ENCODE data around the gene RMI2.
A peak's percentile ranks its signal among the peaks of the same experiment; 100 is the strongest.
"Not testable (repeated sequence)": the region's sequence is repeated elsewhere in the genome, so short reads cannot be mapped to it uniquely, and the experiment has no call there.

Gene RMI2

DNA sequence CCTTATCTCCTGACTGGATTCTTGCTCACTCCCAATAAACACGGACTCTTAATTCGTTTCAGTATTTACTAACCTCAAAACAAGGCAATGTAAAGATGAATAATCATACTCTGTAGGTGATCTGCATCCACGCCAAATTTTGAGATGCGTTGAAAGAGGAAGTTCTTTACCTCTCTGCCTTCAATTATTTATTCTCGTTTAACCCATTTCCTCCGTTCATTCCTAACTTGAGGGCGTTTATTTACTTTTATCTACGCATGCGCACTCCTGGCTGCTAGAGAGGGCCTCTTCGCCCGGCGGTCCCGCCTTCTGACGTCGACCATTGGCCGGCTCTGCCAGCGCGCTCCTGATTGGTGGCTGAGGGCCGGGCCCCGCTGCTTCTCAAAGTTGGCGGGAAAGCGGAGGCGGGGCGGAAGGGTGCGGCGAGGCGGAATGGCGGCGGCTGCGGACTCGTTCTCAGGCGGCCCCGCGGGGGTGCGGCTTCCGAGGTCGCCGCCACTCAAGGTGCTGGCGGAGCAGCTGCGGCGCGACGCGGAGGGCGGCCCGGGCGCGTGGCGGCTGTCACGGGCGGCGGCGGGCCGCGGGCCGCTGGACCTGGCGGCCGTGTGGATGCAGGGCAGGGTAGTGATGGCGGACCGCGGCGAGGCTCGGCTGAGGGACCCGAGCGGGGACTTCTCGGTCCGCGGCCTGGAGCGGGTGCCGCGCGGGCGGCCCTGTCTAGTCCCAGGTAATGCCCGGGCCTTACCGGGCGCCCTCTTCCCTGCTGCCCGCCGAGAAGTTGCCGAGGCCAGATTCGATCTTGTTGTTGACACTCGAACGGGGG is at the start of gene RMI2:
Gene RMI2, plus strand, starts transcription at position 420 of the 823 bp plus-strand sequence. Its CDS starts 13 bp downstream, at position 433.
- peak; percentile 99 for DNase-seq (ENCODE audit: low spot score)
- in situ Hi-C loops (cut with MboI; ENCODE audit: low pct_unique_long_range_greater_than_20kb, low sequenced_read_pairs, unreplicated experiment), result no loop called here
- TF ChIP-seq, protein P1, sequence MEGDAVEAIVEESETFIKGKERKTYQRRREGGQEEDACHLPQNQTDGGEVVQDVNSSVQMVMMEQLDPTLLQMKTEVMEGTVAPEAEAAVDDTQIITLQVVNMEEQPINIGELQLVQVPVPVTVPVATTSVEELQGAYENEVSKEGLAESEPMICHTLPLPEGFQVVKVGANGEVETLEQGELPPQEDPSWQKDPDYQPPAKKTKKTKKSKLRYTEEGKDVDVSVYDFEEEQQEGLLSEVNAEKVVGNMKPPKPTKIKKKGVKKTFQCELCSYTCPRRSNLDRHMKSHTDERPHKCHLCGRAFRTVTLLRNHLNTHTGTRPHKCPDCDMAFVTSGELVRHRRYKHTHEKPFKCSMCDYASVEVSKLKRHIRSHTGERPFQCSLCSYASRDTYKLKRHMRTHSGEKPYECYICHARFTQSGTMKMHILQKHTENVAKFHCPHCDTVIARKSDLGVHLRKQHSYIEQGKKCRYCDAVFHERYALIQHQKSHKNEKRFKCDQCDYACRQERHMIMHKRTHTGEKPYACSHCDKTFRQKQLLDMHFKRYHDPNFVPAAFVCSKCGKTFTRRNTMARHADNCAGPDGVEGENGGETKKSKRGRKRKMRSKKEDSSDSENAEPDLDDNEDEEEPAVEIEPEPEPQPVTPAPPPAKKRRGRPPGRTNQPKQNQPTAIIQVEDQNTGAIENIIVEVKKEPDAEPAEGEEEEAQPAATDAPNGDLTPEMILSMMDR (IDR thresholded peaks at IDR 0.05; ENCODE audit: extremely low read depth, insufficient read depth, missing control alignments), result no peak

DNA sequence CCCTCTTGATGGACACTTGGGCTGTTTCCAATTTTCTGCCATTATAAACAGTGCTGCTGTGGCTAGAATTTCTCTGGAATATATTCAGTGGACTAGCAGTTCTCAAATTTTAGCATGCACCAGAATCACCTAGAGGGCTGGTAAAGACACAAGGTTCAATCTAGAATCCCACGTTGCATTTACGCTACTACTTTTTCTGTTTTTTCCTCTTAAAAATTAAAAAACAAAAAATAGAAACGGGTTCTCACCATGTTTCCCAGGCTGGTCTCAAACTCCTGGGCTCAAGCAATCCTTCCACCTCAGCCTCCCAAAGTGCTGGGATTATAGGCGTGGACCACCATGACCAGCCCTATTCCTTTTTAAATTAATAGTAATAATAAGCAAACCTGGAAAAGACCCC is 49.6 kb upstream of the RMI2 start:
- TF ChIP-seq, protein P1 (IDR thresholded peaks at IDR 0.05; ENCODE audit: extremely low read depth, insufficient read depth, missing control alignments), result no peak
- in situ Hi-C loops (cut with MboI; ENCODE audit: low pct_unique_long_range_greater_than_20kb, low sequenced_read_pairs, unreplicated experiment), result no loop called here
- DNase-seq (ENCODE audit: low spot score), result no peak

DNA sequence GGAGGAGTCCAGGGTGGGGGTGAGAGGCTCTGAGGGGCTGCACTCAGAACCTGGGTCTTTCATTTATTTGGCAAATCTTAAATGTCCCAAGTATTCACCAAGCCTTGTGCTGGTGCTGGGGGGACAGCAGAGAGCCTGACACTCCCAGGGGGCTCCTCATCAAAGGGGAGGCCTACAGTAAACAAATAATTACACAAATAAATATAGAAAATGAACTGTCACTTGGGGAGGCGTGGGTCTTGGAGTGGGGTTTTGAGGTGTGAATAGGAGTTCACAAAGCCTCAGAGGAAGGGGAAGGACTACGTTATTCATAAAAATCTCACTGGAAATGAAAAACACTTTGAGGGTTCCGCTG is 48.9 kb upstream of the RMI2 start:
- TF ChIP-seq, protein P1 (IDR thresholded peaks at IDR 0.05; ENCODE audit: extremely low read depth, insufficient read depth, missing control alignments), result no peak
- in situ Hi-C loops (cut with MboI; ENCODE audit: low pct_unique_long_range_greater_than_20kb, low sequenced_read_pairs, unreplicated experiment), result no loop called here
- no peak for DNase-seq (ENCODE audit: low spot score)

DNA sequence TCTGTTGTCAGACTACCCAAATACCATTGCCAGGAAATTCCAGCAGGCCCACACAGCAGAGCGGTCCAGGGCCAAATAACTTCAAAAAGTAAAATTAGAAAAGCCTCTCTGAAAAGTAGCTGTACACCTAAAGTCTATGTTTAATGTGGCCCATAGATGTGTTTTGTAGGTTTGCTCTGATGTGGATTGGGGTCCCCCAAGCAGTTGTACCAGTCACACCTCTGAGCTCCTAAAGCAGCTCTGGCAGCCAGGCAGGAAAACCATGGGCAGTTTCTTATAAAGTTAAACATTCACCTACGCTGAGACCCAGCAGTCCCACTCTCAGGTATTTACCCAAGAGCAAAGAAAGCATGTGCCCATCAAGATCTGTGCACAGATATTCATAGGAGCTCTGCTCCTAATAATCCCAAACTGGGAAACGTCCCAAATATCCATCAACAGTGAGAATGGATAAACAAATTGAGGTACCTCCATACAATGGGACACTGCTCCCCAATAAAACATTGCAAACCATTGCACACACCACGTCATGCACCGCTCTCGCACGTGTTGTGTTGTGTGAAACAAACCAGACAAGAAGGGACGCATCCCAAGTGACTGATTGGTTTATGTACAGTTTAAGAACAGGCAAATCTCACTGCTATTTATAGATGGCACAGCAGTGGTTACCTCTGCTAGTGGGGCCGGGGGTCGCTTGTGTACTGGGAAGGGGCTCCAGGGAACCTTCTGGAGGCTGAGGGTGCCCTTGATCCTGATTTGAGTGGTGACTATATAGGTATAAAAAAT is 48.4 kb upstream of the RMI2 start:
- no peak for DNase-seq (ENCODE audit: low spot score)
- TF ChIP-seq, protein P1 (IDR thresholded peaks at IDR 0.05; ENCODE audit: extremely low read depth, insufficient read depth, missing control alignments), result no peak
- in situ Hi-C loops (cut with MboI; ENCODE audit: low pct_unique_long_range_greater_than_20kb, low sequenced_read_pairs, unreplicated experiment), result no loop called here

DNA sequence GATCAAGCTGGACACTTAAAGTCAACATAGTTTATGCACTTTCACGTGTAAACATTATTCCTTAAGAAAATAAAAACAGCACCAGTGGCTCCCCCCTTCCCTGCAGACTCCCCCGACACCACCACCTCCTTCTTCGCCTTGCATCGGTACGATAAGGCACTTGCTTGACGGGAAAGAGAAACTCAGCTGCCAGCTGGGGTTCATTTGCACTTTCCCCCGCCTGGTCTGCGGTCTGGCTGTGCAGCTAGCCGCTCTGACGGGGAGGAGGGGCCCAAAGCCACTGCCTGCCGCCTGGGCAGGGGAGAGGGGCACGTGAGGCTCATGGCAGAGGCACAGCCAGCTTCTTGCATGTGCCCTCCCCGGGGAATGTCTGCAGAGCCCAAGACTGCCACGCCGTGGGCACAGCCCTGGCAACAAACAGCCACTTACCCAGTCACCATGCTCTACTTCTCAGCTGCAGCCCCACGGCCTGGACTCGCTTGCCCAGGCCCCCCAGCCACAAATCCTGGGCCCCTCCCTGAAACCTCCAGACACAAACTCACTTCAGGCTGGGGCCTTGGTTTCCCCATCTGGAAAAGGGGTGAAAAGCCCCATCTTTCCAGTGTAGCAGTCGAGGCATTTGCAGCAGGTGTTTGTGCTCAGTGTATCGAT is 47.6 kb upstream of the RMI2 start:
- TF ChIP-seq, protein P1 (IDR thresholded peaks at IDR 0.05; ENCODE audit: extremely low read depth, insufficient read depth, missing control alignments), result peak; percentile 17
- peak; percentile 67 for DNase-seq (ENCODE audit: low spot score)
- in situ Hi-C loops (cut with MboI; ENCODE audit: low pct_unique_long_range_greater_than_20kb, low sequenced_read_pairs, unreplicated experiment), result no loop called here

DNA sequence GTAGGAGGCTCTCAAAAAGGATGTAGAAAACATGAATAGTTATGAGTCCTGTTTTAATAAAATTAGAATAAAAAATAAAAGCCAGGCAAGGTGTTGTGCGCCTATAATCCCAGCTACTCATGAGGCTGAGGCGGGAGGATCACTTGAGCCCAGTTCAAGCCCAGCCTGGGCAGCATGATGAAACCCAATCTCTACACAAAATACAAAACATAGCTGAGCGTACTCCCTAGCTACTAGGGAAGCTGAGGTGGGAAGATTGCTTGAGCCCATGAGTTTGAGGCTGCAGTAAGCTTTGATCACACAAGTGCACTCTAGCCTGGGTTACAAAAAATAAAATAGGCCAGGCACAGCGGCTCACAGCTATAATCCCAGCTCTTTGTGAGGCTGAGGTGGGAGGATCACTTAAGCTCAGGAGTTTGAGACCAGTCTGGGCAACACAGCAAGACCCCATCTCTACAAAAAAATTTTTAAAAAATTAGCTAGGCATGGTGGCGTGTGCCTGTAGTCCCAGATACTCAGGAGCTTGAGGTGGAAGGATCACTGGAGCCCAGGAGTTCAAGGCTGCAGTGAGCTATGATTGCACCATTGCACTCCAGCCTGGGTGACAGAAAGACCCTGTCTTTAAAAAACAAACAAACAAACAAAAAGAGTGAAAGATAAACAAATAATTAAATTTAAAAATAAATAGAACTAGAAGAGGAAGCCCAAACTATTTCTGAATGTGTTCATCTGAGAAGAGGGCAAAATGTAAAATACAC is 46.9 kb upstream of the RMI2 start:
- in situ Hi-C loops (cut with MboI; ENCODE audit: low pct_unique_long_range_greater_than_20kb, low sequenced_read_pairs, unreplicated experiment), result no loop called here
- no peak for DNase-seq (ENCODE audit: low spot score)
- TF ChIP-seq, protein P1 (IDR thresholded peaks at IDR 0.05; ENCODE audit: extremely low read depth, insufficient read depth, missing control alignments), result no peak

DNA sequence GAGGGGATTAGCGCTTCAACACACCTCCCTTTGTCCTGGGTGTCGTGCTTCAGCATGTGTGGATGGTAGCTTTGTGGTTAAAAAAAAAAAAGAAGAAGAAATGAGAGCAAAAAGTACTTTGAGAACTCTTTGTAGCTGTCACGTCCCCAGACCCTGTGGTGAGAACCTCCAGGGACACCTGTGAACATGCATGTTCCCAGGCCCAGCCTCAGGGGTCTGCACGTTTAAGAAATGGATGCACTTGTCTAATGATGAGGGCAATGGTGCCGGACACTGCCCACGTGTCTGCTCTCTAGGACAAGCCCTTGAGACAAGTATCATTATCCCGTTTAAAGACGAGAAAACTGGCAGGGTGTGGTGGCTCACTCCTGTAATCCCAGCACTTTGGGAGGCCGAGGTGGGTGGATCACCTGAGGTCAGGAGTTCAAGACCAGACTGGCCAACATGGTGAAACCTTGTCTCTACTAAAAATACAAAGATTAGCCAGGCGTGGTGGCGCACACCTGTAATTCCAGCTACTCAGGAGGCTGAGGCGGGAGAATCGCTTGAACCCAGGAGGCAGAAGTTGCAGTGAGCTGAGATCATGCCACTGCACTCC is 46.2 kb upstream of the RMI2 start:
- DNase-seq (ENCODE audit: low spot score), result peak; percentile 46
- in situ Hi-C loops (cut with MboI; ENCODE audit: low pct_unique_long_range_greater_than_20kb, low sequenced_read_pairs, unreplicated experiment), result not testable (repeated sequence)

All from GM13977 (cell line).